NCI-H345 treated with DMSO at 0.1 percent for 48 hours (cell line): ENCODE results near the gene GPR137.
A peak's percentile ranks its signal among the peaks of the same experiment; 100 is the strongest.

Source experiments
- DNase-seq: peaks from one replicate; lab custom pipeline; 2025; ENCODE audit not compliant: unreplicated experiment; lab: John Stamatoyannopoulos, UW

GPR137 gene

GRCh38 chr11:64263021-64263946 is 22.4 kb upstream of the GPR137 start:
- no peak for DNase-seq

GRCh38 chr11:64263947-64264317 is 21.7 kb upstream of the GPR137 start:
- no peak for DNase-seq

- no peak for DNase-seq
These were observed 21.2 kb upstream of the GPR137 start for GRCh38 chr11:64264371-64264852.

GRCh38 chr11:64265176-64266160 is 20.2 kb upstream of the GPR137 start:
- no peak for DNase-seq

GRCh38 chr11:64266339-64266738 is 19.3 kb upstream of the GPR137 start:
- no peak for DNase-seq

GRCh38 chr11:64267207-64267945 is 18.3 kb upstream of the GPR137 start:
- peak; percentile 69 for DNase-seq

GRCh38 chr11:64268025-64268892 is 17.4 kb upstream of the GPR137 start:
- DNase-seq, result peak; percentile 54

- no peak for DNase-seq
These were observed 16.6 kb upstream of the GPR137 start for GRCh38 chr11:64268893-64269539.

GRCh38 chr11:64269540-64270220 is 16.0 kb upstream of the GPR137 start:
- DNase-seq, result peak; percentile 98

GRCh38 chr11:64275031-64275800 is 10.4 kb upstream of the GPR137 start:
- DNase-seq, result no peak

- no peak for DNase-seq
These were observed 9.8 kb upstream of the GPR137 start for GRCh38 chr11:64275841-64276240.

- DNase-seq, result no peak
These were observed 8.8 kb upstream of the GPR137 start for GRCh38 chr11:64276653-64277431.

GRCh38 chr11:64278576-64279190 is 7.0 kb upstream of the GPR137 start:
- no peak for DNase-seq

GRCh38 chr11:64281957-64282770 is 3.5 kb upstream of the GPR137 start:
- DNase-seq, result no peak

- no peak for DNase-seq
These were observed 2.6 kb upstream of the GPR137 start for GRCh38 chr11:64283092-64283491.
